ENCODE data around the gene CDS2.

CDS2 gene

DNA sequence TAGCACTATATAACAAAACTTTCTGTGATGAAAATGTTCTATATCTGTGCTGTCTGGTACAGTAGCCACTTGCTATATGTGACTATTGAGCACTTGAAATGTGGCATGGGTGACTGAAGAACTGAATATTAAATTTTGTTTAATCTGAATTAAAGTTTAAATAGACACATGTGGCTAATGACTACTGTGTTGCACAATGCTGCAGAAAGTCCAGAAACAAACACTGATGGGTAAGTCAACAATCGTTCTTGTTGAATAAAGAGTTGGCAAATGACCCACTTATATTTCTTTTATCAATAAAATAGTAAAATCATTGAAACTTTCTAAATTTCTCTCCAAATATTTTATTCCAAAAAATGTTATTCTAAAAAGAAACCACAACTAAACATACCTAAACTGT, 108.2 kb downstream of the CDS2 start:
- H3F3A ChIP-seq (ENCODE audit: insufficient read depth, low read length), result no peaks in the 10 kb centered on the region
- H3K36me3 ChIP-seq (ENCODE audit: insufficient read depth, low read length), result no peaks in the 10 kb centered on the region
- no peak overlapping the region for H3K4me3 ChIP-seq (ENCODE audit: low read depth, low read length, poor library complexity, severe bottlenecking)
- H2AFZ ChIP-seq (ENCODE audit: low read length), result no peak overlapping the region
- H4K20me1 ChIP-seq (ENCODE audit: insufficient read depth, low read length), result no peaks in the 10 kb centered on the region
- no peak for TF ChIP-seq EZH2 (IDR thresholded peaks at IDR 0.05; ENCODE audit: borderline replicate concordance, low read length)
- no peak overlapping the region for H3K9ac ChIP-seq (ENCODE audit: low read length)
- no peaks in the 10 kb centered on the region for H3K9me3 ChIP-seq (ENCODE audit: low read length)
- H3K79me2 ChIP-seq (ENCODE audit: insufficient read depth, low read length), result no peaks in the 10 kb centered on the region
- no peak overlapping the region for H3K4me2 ChIP-seq (ENCODE audit: low read length)
- H3K27me3 ChIP-seq (ENCODE audit: insufficient read depth, low read length), result no peaks in the 10 kb centered on the region; the same call in 1 of the 2 replicates
- no peaks in the 10 kb centered on the region for H3K4me1 ChIP-seq (ENCODE audit: insufficient read depth, low read length, severe bottlenecking)
- no peaks in the 10 kb centered on the region for H3K9me2 ChIP-seq (ENCODE audit: low read depth, low read length)
- H3K27ac ChIP-seq (ENCODE audit: low read depth, low read length, poor library complexity, severe bottlenecking), result no peak overlapping the region

All from OCI-LY1 (cell line).